GM12801 (cell line): ENCODE results near the gene ZBTB44.

Experiments
- TF ChIP-seq, protein P1 (sequence below): IDR thresholded peaks from one replicate; pipeline ENCODE4 v1.5.1; 2011; ENCODE audit warnings: control low read depth; ENCODE audit not compliant: insufficient read length; ENCODE audit errors: extremely low read depth

Gene ZBTB44

DNA sequence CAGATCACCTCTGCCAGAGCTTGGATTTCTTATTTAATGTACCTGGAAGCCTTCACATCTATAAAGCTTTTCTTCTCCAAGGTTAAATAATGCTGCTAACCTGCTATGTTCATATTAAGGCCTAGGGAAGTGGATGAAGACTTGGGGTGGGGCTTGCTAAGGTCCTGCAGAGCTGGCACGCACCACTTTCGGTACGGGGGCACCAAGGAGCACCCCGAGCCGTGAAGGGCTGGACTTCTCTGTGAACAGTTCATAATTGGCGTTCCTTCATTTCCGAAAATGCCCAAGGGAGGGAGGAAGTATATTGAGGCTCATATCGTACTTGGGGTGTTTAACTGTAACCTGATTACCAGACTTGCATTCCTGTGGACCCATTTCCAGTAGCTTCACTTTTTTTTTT lies 95.6 kb downstream of the ZBTB44 start:
- TF ChIP-seq, protein P1, sequence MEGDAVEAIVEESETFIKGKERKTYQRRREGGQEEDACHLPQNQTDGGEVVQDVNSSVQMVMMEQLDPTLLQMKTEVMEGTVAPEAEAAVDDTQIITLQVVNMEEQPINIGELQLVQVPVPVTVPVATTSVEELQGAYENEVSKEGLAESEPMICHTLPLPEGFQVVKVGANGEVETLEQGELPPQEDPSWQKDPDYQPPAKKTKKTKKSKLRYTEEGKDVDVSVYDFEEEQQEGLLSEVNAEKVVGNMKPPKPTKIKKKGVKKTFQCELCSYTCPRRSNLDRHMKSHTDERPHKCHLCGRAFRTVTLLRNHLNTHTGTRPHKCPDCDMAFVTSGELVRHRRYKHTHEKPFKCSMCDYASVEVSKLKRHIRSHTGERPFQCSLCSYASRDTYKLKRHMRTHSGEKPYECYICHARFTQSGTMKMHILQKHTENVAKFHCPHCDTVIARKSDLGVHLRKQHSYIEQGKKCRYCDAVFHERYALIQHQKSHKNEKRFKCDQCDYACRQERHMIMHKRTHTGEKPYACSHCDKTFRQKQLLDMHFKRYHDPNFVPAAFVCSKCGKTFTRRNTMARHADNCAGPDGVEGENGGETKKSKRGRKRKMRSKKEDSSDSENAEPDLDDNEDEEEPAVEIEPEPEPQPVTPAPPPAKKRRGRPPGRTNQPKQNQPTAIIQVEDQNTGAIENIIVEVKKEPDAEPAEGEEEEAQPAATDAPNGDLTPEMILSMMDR, result no peak

DNA sequence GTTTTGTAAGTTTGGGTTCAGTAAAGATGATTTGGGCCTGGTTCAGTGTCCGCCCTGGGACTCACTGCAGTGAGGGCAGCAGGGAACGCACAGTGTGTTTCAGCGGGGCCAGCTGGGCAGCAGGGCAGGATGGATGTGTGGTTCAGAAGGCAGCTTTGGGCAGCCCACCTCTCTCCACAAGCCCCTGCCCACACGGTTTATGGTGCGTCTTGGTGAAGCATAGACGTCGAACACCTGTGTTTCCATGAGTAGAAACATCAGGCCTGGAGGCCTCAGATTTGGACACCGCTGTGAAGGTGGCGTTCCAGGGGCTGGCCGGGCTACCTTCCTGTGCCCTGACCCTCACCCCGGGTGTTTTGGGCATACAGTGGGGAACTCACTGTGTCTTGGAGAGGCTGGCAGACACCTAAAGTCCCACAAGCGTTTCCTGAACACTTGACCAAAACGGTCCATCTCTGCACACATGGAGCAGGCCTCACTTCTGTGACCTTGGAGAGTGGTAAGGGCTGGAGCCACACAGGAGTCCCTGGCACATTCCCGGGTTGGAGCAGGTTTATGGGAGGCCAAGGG lies 96.1 kb downstream of the ZBTB44 start:
- TF ChIP-seq, protein P1, result no peak

DNA sequence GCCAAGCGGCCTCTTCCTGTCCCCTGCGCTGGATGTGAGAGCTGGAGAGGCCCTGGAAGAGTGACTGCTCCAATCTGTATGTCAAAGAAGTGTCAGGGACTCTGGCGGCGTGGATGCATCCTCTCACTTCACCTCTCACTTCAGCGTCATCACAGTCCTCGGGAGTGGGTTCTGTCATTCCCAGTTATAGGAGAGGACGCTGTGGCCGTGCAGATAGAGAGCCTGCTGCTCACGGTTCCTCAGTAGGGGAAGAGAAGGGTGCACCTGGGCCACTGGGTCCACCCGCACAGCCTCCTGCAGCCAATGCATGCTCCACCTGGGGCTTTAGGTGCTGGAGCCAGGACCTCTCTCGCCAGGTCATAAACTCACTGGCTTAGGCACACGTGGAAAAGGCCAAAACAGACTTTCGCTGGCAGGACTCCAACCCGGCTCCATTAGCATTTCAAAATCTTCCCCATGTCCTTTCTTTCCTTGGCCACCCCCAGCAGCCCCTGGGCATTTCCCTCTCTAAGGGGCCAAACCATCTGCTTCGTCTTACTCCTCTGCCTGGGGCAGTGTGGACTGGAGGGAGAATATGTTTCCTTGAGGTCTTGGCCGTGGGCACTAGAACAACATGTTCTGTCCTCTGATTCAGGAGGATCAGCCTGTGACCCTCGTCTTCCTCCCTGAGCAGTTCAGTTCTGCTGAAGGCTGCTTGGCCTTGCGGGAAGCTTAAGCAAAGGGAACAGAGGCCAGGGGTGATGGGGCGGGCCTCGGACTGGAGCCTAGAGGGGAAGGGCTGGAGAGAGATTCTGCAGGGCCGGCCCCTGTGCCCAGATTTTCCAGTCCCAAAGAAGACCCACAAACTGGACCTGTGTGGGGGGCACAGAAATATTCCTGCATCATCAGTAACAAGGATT lies 97.3 kb downstream of the ZBTB44 start:
- TF ChIP-seq, protein P1, result no peak

GRCh38 chr11:130216591-130217132 lies 98.1 kb downstream of the ZBTB44 start:
- TF ChIP-seq, protein P1, result no peak

DNA sequence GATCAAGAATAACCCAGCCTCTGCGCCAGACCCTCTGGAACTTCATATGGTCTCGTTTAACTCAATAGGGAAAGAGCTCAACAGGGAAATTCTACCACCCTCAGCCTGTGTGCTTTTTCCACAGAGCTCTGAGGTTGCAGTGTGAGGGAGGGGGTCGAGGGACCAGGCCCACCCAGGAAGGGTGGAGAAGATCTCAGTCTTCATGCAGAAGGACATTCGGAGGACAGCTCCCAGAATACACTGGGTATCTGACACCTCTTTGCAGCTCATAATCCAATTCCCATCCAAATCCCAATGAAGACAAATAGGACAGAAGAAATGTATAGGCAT lies 98.5 kb downstream of the ZBTB44 start:
- TF ChIP-seq, protein P1, result no peak

GRCh38 chr11:130215531-130216220 lies 99.0 kb downstream of the ZBTB44 start:
- TF ChIP-seq, protein P1, result no peak

- TF ChIP-seq, protein P1, result no peak
Observed at GRCh38 chr11:130214861-130215530, 99.7 kb downstream of the ZBTB44 start.
